Keratinocyte (primary cell): ENCODE results near the gene COQ7. TPM values are rescaled to one million over a fixed set of nuclear protein-coding genes. Genes with fewer than 3 reads are reported as not detected.

ENCODE experiments used
- DNase-seq: peaks from one replicate; pipeline ENCODE4 v3.0.0-alpha.2; 2011; ENCODE audit warnings: low read depth, missing footprints, low spot score
- FAIRE-seq: peaks from 2 replicates; lab custom pipeline; 2011; peaks lifted over from hg19 to GRCh38; lab: Jason Lieb, UNC
- H2AFZ ChIP-seq: 2 replicates; pipeline ENCODE4 v1.6.0; 2012; ENCODE audit warnings: low read length, control low read depth, inconsistent platforms; ENCODE audit not compliant: control insufficient read depth
- H3K27ac ChIP-seq: 2 replicates; pipeline ENCODE4 v1.5.1; 2011; ENCODE audit warnings: low read length; ENCODE audit not compliant: control insufficient read depth, insufficient read depth
- H3K27me3 ChIP-seq: 3 replicates; pipeline ENCODE4 v1.6.0; 2011; ENCODE audit warnings: low read length; ENCODE audit not compliant: control insufficient read depth, insufficient read depth; ENCODE audit errors: extremely low read depth
- H3K36me3 ChIP-seq, 2 experiments: 2 replicates in 1 of 2; 3 replicates in 1 of 2; pipeline ENCODE4 v1.5.1; 2011; ENCODE audit warnings: low read length in 2 of 2, mild to moderate bottlenecking in 1 of 2; ENCODE audit not compliant: control insufficient read depth in 2 of 2, insufficient read depth in 2 of 2; ENCODE audit errors: extremely low read depth in 1 of 2
- H3K4me1 ChIP-seq: 3 replicates; pipeline ENCODE4 v1.5.1; 2011; ENCODE audit warnings: low read length; ENCODE audit not compliant: control insufficient read depth, insufficient read depth; ENCODE audit errors: extremely low read depth
- H3K4me2 ChIP-seq: 3 replicates; pipeline ENCODE4 v1.6.0; 2011; ENCODE audit warnings: low read depth, low read length; ENCODE audit not compliant: control insufficient read depth, insufficient read depth; ENCODE audit errors: extremely low read depth
- H3K4me3 ChIP-seq, 3 experiments: fragments of 200-600 bp in 1 of 3; sonication (generic) in 1 of 3; 2 replicates in 2 of 3; 3 replicates in 1 of 3; pipeline ENCODE4 v1.5.1; 2011 to 2016; ENCODE audit warnings: low read length in 3 of 3, mild to moderate bottlenecking in 3 of 3, control low read depth in 2 of 3, inconsistent platforms in 1 of 3, low read depth in 1 of 3, mixed read lengths in 1 of 3, mixed run types in 1 of 3, moderate library complexity in 1 of 3; ENCODE audit not compliant: control insufficient read depth in 2 of 3, insufficient read depth in 2 of 3; ENCODE audit errors: extremely low read depth in 1 of 3
- H3K79me2 ChIP-seq: 2 replicates; pipeline ENCODE4 v1.6.0; 2012; ENCODE audit warnings: low read length; ENCODE audit not compliant: control insufficient read depth, insufficient read depth
- H3K9ac ChIP-seq: 3 replicates; pipeline ENCODE4 v1.6.0; 2011; ENCODE audit warnings: low read length; ENCODE audit not compliant: control insufficient read depth, insufficient read depth; ENCODE audit errors: extremely low read depth
- H3K9me1 ChIP-seq: 3 replicates; pipeline ENCODE4 v1.6.0; 2011; ENCODE audit warnings: low read length; ENCODE audit not compliant: control insufficient read depth, insufficient read depth; ENCODE audit errors: extremely low read depth
- H3K9me3 ChIP-seq: 2 replicates; pipeline ENCODE4 v1.5.1; 2012; ENCODE audit warnings: low read depth, low read length; ENCODE audit not compliant: control insufficient read depth
- H4K20me1 ChIP-seq: 3 replicates; pipeline ENCODE4 v1.6.0; 2011; ENCODE audit warnings: low read length; ENCODE audit not compliant: control insufficient read depth, insufficient read depth; ENCODE audit errors: extremely low read depth
- EZH2 ChIP-seq: IDR thresholded peaks from one replicate; pipeline ENCODE4 v1.6.1; 2012; ENCODE audit warnings: inconsistent platforms, mild to moderate bottlenecking, low read length, moderate library complexity
- dilution Hi-C: fragments of 300-500 bp; cut with MboI; formaldehyde crosslinking; loops from one replicate; pipeline ENCODE4 v1.7.0; 2020; ENCODE audit warnings: low sequenced_read_pairs; ENCODE audit not compliant: extremely low pct_ligation_motif_present
- polyA plus RNA-seq, 5 experiments: library from polyadenylated mRNA; depleted of rRNA in 3 of 5; stranded (reverse) in 3 of 5; stranded (forward) in 1 of 5; unstranded in 1 of 5; fragments of >200 nt; gene quantifications; 1 replicate in 1 of 5; 2 replicates in 3 of 5; 3 replicates in 1 of 5; pipeline versions ENCODE4 v1.2.1 to v1.2.3, GENCODE V29; 2011 to 2012; ENCODE audit warnings: missing spikeins in 2 of 5, low read depth in 1 of 5, low replicate concordance in 1 of 5
- TF ChIP-seq, protein P1 (sequence below), 3 experiments: IDR thresholded peaks in 1 of 3; conservative IDR thresholded peaks in 1 of 3; optimal IDR thresholded peaks in 1 of 3; 2 replicates in 2 of 3; 3 replicates in 1 of 3; pipeline versions ENCODE3 to v1.5.1; 2011; ENCODE audit warnings: low read length in 3 of 3, mild to moderate bottlenecking in 3 of 3, moderate library complexity in 2 of 3, control low read depth in 1 of 3, inconsistent platforms in 1 of 3; ENCODE audit not compliant: insufficient read depth in 2 of 3; ENCODE audit errors: extremely low read depth in 1 of 3

The COQ7 gene
- polyA plus RNA-seq, 1 donor (not counting 4 experiments of a cell fraction or from before 2014, with no cell fraction given), result 11.0 TPM

DNA sequence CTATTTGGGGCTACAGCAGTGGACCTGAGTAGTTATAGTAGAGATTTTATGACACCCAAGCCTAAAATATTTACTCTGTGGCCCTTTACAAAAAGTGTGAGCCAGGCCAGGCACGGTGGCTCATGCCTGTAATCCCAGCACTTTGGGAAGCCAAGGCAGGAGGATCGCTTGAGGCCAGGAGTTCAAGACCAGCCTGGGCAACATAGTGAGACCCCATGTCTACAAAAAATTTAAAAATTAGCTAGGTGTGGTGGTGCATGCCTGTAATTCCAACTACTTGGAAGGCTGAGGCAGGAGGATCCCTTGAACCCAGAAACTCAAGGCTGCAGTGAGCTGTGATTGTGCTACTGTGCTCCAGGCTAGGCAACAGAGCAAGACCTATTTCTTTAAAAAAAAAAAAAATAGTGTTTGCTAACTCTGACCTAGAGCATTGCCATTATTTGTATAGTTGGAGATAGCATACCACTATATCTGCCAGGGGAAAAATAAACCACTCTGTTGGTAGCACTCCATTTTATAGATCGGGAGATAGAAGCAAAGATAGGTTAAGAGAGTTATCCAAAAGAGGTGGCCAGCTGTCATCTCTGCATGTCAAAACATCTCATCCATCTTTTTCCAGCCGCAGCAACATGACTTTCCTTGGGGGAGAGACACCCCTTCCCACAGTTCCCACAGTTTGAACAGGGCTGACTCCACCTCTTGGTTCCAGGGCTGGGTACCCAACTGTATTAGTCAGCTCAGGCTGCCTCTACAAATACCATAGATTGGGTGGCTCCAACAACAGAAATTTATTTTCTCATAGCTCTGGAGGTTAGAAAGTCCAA lies 43.3 kb downstream of the COQ7 start:
- dilution Hi-C loops, result no loop called here

GRCh38 chr16:19112099-19112407 lies 44.6 kb downstream of the COQ7 start:
- Histone ChIP-seq H3K9ac (no peak overlapping the region), H3K27ac (no peak overlapping the region), H3K9me1 (no peaks in the 10 kb centered on the region), H3K9me3 (no peaks in the 10 kb centered on the region), H4K20me1 (no peaks in the 10 kb centered on the region), H3K36me3 (no peaks in the 10 kb centered on the region), H3K4me3 (no peak overlapping the region), H3K4me2 (no peak overlapping the region), H2AFZ (no peak overlapping the region), H3K4me1 (peaks cover 29% of the 10 kb centered on the region), H3K27me3 (no peaks in the 10 kb centered on the region), H3K79me2 (peaks cover 5% of the 10 kb centered on the region)
- FAIRE-seq, result no peak
- DNase-seq, result no peak
- dilution Hi-C loops, result no loop called here
- no peak for TF ChIP-seq EZH2
- TF ChIP-seq, protein P1, sequence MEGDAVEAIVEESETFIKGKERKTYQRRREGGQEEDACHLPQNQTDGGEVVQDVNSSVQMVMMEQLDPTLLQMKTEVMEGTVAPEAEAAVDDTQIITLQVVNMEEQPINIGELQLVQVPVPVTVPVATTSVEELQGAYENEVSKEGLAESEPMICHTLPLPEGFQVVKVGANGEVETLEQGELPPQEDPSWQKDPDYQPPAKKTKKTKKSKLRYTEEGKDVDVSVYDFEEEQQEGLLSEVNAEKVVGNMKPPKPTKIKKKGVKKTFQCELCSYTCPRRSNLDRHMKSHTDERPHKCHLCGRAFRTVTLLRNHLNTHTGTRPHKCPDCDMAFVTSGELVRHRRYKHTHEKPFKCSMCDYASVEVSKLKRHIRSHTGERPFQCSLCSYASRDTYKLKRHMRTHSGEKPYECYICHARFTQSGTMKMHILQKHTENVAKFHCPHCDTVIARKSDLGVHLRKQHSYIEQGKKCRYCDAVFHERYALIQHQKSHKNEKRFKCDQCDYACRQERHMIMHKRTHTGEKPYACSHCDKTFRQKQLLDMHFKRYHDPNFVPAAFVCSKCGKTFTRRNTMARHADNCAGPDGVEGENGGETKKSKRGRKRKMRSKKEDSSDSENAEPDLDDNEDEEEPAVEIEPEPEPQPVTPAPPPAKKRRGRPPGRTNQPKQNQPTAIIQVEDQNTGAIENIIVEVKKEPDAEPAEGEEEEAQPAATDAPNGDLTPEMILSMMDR (optimal IDR thresholded peaks at IDR 0.05 in 1 of 3, IDR thresholded peaks at IDR 0.05 in 1 of 3, conservative IDR thresholded peaks at IDR 0.05 in 1 of 3; ENCODE audit: extremely low read depth in 1 of 3, insufficient read depth in 2 of 3, low read length in 3 of 3), result no peak

More for the DNA sequence above, 43.3 kb downstream of the COQ7 start:
- no peak overlapping the region for H2AFZ ChIP-seq
- FAIRE-seq (no peak), DNase-seq (no peak)
- no peak overlapping the region for H3K27ac ChIP-seq
- H3K9me1 ChIP-seq, result no peaks in the 10 kb centered on the region
- H3K79me2 ChIP-seq, result peaks cover 5% of the 10 kb centered on the region
- no peak overlapping the region for H3K9ac ChIP-seq
- H3K4me2 ChIP-seq, result no peak overlapping the region
- TF ChIP-seq, protein P1 (optimal IDR thresholded peaks at IDR 0.05 in 1 of 3, IDR thresholded peaks at IDR 0.05 in 1 of 3, conservative IDR thresholded peaks at IDR 0.05 in 1 of 3; ENCODE audit: extremely low read depth in 1 of 3, insufficient read depth in 2 of 3, low read length in 3 of 3), result no peak
- no peak for TF ChIP-seq EZH2
- H3K4me1 ChIP-seq, result peaks cover 18% of the 10 kb centered on the region
- H3K9me3 ChIP-seq, result no peaks in the 10 kb centered on the region
- no peaks in the 10 kb centered on the region for H3K36me3 ChIP-seq
- H3K4me3 ChIP-seq, result no peak overlapping the region
- no peaks in the 10 kb centered on the region for H3K27me3 ChIP-seq
- no peaks in the 10 kb centered on the region for H4K20me1 ChIP-seq
